Neural cell (in vitro differentiated cells): ENCODE data around the gene CCSER2.

Experiments used
- EZH2 ChIP-seq: fragments of 200-600, 300-800 bp; shearing (Covaris generic), sonication (generic); IDR thresholded peaks from 2 replicates; pipeline ENCODE4 v1.6.1; 2014; ENCODE audit warnings: antibody characterized with exemption, low read length, borderline replicate concordance, mild to moderate bottlenecking; ENCODE audit not compliant: insufficient read depth, poor library complexity, severe bottlenecking
- MXI1 ChIP-seq: fragments of 450-650 bp; conservative IDR thresholded peaks from 2 replicates; pipeline ENCODE4 v1.6.1; 2014; ENCODE audit warnings: antibody characterized with exemption, mild to moderate bottlenecking; ENCODE audit not compliant: poor library complexity, severe bottlenecking
- POLR2AphosphoS5 ChIP-seq: IDR thresholded peaks from 2 replicates; pipeline ENCODE4 v1.6.1; 2012
- SMC3 ChIP-seq: fragments of 450-650 bp; conservative IDR thresholded peaks from 2 replicates; pipeline ENCODE4 v1.6.1; 2014; ENCODE audit warnings: antibody characterized with exemption, mild to moderate bottlenecking, moderate library complexity; ENCODE audit not compliant: poor library complexity
- TF ChIP-seq, protein P1 (sequence below): fragments of 450-650 bp; IDR thresholded peaks from 2 replicates; pipeline ENCODE4 v1.5.1; 2014; ENCODE audit warnings: antibody characterized with exemption, mild to moderate bottlenecking, moderate library complexity; ENCODE audit not compliant: poor library complexity, severe bottlenecking

DNA sequence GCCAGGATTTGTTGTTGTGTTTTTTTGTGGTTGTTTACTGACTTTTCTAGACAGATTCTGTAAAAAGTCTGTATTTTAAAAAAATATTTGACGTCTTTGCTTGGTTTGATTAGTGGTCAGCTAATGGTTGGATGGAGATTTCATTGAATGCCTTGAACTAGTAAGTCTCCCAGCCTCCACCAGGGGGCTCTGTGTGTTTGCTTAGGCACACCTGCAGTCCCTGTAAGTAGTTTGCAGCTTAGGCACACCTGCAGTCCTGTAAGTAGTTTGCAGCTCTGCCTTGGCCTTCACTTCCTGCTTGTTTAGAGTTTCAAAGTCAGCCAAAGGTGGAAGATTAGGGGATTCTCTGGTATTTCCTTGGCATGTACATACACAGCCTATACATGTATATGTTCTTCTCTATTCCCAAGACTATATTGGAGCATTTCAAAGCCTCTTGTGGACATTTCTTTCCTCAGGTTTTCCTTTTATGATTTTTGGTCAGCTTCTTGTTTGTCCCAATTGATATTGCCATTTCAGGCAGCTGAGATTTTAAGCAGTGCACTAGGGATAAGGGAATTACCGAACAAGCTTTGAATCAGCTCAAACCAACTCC, 101.6 kb downstream of the CCSER2 start:
- TF ChIP-seq, protein P1, sequence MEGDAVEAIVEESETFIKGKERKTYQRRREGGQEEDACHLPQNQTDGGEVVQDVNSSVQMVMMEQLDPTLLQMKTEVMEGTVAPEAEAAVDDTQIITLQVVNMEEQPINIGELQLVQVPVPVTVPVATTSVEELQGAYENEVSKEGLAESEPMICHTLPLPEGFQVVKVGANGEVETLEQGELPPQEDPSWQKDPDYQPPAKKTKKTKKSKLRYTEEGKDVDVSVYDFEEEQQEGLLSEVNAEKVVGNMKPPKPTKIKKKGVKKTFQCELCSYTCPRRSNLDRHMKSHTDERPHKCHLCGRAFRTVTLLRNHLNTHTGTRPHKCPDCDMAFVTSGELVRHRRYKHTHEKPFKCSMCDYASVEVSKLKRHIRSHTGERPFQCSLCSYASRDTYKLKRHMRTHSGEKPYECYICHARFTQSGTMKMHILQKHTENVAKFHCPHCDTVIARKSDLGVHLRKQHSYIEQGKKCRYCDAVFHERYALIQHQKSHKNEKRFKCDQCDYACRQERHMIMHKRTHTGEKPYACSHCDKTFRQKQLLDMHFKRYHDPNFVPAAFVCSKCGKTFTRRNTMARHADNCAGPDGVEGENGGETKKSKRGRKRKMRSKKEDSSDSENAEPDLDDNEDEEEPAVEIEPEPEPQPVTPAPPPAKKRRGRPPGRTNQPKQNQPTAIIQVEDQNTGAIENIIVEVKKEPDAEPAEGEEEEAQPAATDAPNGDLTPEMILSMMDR, result peak; percentile 39
- TF ChIP-seq EZH2, result no peak
- TF ChIP-seq MXI1, result no peak
- no peak for TF ChIP-seq SMC3
- no peak for TF ChIP-seq POLR2AphosphoS5
